Retina (tissue), 1 donor: ENCODE data around the gene BABAM1.
"Not testable (repeated sequence)": the region's sequence is repeated elsewhere in the genome, so short reads cannot be mapped to it uniquely, and the experiment has no call there.

Experiments used
- DNase-seq: peaks from one replicate; pipeline ENCODE4 v3.0.0-alpha.2; 2016

BABAM1 gene

GRCh38 chr19:17275441-17276175 is 8.4 kb downstream of the BABAM1 start:
- DNase-seq: no peak

GRCh38 chr19:17279436-17279835 is 12.2 kb downstream of the BABAM1 start:
- no peak for DNase-seq

GRCh38 chr19:17281391-17282304 is 14.4 kb downstream of the BABAM1 start, which contains the start of gene ANKLE1:
TSS of gene ANKLE1 (plus strand) at chr19:17281901. CDS start at chr19:17281921, 20 bp downstream.
- DNase-seq: peak; percentile 58

- peak; percentile 97 for DNase-seq
Measured at GRCh38 chr19:17282488-17283125, 15.4 kb downstream of the BABAM1 start.

- DNase-seq: no peak
Measured at GRCh38 chr19:17283504-17283996, 16.3 kb downstream of the BABAM1 start.

- DNase-seq: no peak
Measured at GRCh38 chr19:17285415-17286135, 18.3 kb downstream of the BABAM1 start.

GRCh38 chr19:17286263-17286662 is 19.0 kb downstream of the BABAM1 start:
- DNase-seq: no peak

GRCh38 chr19:17286752-17287151 is 19.5 kb downstream of the BABAM1 start:
- DNase-seq: no peak

GRCh38 chr19:17289489-17289888 is 22.2 kb downstream of the BABAM1 start:
- DNase-seq: peak; percentile 51

GRCh38 chr19:17292301-17293074 is 25.2 kb downstream of the BABAM1 start:
- DNase-seq: peak; percentile 88

GRCh38 chr19:17293605-17294004 is 26.4 kb downstream of the BABAM1 start:
- no peak for DNase-seq

- no peak for DNase-seq
Measured at GRCh38 chr19:17294051-17294891, 27.0 kb downstream of the BABAM1 start.

- not testable (repeated sequence) for DNase-seq
Measured at GRCh38 chr19:17295551-17295950, 28.3 kb downstream of the BABAM1 start.

- DNase-seq: no peak
Measured at GRCh38 chr19:17296273-17296672, 29.0 kb downstream of the BABAM1 start.

GRCh38 chr19:17296976-17297375 is 29.7 kb downstream of the BABAM1 start:
- no peak for DNase-seq

- DNase-seq: no peak
Measured at GRCh38 chr19:17300992-17301619, 33.9 kb downstream of the BABAM1 start.

GRCh38 chr19:17302391-17303166 is 35.3 kb downstream of the BABAM1 start:
- no peak for DNase-seq

GRCh38 chr19:17303167-17303939 is 36.1 kb downstream of the BABAM1 start, which contains the start of gene ABHD8:
TSS of gene ABHD8 (minus strand) at chr19:17303425. CDS start at chr19:17301616, 1,809 bp downstream.
- peak; percentile 95 for DNase-seq
